ENCODE data around the gene SYT2.

SYT2 gene

DNA sequence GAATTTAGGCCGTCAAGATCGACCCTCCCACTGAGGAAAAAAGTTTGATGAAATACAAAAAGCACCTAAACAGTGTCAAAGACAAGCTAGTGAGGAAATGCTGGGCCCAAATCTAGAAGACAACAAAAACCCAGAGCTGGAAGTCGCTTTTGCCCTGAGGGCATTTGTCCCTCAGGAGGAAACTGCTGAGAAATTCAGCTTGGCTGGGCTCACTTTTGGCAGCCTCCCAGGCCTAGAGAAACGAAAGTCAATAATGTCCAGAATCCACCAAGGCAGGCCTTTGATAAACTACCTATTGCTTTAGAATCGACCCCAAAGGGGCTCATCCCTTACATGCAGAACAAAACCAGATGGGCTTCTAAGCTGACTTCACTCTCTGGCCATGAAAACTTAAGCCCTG is 38.9 kb downstream of the SYT2 start:
- no peak for DNase-seq

DNA sequence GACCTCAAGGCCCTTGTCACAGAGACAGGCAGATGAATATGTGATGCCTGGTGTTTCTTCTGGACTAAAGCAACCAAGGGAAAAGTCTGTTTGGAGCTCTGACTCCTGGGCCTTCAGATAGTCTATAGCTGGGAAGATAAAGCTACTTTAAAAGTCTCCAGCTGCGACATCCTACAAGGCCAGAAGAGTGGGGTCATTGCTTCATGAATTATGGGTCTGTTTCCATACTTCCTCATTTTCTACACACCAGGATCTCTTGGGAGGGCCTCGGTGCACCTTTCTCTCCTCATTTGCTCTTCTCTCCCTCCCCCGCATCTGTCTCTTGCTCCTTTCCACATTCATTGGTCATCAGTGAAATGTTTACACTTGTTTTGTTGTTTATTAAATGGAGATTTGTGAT is 44.8 kb downstream of the SYT2 start:
- no peak for DNase-seq

DNA sequence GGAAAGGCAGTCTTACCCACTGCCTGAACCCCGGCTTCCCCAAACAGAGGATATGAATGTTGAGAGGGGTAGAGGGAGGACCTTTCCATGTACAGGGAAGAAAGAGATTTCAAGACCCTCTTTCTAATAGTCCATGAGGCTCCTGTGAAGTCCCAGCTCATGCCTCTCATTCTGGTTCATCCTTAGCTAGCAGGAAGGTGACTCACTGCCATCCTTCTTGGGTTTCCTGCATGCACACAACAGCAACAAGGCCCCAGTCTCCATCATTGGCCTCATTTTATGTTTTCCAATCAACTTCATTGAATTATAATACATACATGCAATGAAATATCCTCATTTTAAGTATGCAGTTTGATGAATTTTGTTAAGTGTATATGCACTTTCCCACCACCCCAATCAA is 46.2 kb downstream of the SYT2 start:
- DNase-seq: no peak

DNA sequence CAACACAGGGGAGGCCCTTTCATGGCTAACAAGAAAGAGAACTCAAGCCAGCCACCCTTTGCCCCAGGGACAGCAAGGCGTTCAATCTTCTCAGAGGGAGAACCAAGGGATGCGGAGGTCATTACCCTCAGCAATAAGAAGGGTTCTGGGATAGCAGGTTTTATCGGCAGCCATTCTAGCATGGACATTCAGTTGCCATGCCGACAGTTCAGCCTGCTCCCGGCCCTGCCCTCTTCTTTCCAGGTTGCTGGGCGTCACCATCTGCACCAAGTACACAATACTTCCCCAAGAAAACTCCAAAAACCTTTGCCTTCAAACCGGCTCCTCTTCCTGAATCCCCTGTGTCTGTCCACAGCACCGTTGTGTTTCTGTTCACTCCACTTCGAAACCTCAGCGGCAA is 47.1 kb downstream of the SYT2 start:
- no peak for DNase-seq

DNA sequence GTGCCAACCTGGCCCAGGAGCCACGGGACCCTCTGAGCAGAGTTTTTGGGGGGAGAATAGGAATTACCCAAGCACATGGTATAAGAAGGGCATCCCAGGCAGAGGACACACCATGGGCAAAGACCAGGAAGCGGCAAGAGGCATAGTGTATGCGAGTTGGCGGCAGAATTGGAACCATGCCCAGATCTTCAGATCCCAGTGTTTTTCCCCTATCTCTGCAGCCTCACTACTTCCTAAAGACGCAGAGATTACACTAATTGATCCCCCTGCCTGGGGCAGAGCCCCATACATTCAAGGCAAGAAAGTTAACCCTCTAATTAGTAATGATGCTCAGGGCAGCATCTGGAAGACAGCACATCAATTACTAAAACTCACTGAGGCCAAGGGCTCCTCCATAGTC is 48.2 kb downstream of the SYT2 start:
- no peak for DNase-seq

DNA sequence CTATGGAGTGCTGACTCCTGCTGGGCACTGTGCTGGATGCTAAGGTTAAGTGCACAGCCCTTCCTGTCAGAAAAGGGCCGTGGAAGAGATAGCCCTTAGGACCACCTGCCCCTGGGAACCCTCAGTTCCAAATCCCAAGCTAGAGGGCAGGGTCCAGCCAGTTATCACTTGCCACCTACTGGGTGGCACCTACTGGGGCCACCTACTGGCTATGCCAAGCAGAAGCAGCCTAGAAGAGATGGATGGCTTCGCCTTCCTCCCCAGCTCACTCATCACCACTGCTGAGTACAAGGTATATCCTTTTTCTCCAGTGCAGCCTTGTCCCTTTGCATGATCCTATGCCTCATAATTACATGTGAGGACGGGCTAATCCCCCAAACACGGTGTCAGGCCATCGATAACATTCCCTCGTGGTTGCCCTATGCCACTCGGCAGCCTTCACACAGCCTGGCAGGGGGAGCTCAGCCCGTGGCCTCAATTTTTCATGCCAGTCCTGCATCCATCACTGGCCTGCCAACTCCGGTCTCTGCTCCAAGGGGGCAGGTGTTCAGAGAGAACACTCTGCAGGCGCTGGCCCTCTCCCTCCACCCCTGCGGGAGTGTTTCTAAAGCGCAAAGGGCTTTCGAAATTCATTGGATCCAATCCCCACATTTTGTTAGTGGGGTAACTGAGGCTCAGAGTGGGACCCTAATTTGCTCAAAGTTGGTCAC is 49.0 kb downstream of the SYT2 start:
- peak; percentile 33 for DNase-seq

DNA sequence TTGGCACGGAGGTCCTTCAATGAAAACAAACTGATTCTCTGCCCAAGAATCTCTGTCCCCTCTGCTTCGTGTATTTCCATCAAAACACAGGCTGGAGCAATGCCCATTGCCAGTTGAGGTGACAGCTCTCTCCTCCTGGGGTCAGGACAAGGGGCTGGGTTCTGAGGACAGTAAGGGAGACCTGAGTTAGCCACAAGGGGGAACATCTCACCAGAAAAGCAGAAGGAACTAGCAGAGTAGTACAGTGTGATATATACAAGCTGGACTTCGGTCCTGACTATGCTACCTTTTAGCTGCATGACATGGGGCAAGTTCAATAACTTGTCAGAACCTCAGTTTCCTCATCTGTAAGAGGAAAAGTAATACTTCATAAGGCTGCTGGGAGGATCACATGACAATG is 50.3 kb downstream of the SYT2 start:
- peak; percentile 35 for DNase-seq

DNA sequence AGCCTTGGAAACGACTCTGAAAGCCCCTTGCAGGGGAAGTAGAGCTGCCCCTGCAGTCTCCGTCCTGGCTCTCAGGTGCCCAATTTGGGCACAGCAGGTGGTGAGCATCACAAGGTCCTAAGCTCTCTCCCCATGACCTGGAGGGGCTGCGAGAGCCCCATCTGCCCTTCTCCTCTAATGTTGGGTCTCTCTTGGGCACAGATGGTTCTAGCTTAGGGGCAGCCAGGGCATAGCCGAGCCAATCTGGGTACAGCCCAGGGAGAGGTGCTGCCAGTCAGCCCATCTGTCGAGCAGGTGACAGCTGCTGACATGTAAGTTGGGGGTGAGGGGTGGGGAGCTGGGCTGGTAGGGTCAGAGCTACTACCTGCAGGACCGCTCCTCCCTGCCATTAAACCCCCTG is 50.7 kb downstream of the SYT2 start:
- DNase-seq: no peak

DNA sequence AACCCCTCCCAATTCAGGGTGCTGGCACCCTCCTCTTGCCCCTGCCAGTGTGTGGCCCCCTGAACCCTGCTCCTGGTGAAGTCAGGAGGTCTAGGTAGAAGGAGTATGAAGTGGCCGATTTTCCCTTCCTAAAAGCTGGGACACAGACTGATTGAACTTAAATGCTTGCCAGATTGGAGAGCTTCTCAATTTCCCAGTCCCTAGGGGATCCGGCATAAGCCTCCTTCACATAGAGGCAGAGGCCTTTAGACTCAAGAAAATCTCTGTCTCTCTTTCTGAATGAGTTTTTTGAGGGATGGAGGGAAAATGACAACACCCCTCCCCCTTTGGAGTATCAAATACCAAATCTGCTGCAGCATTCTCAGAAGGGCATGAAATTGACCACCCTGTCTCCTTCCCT is 51.5 kb downstream of the SYT2 start:
- DNase-seq: no peak

DNA sequence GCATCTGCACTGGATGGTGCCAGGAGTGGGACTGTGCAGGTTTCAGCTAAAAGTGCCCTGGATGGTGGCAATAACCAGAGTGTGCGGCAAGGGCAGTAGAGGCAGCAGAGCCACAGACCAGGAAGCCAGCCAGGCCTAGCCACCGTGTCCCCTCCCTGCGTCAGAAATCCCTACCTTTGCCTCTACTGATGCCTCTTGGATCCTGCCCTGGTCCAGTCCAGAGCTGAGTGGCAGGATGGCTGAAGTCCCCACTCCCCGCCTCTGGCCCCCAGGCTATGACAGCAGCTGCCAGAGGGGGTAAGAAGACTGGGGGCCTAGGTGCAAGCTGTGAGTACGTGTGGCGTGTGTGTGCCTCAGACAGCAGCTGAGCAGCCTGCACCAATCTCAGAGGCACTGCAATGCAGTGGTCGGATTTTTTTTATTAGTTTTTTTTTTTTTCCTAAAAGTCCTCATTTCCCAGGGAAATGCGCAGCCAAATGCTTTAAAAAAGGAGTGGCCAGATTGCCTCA is 51.9 kb downstream of the SYT2 start:
- no peak for DNase-seq

DNA sequence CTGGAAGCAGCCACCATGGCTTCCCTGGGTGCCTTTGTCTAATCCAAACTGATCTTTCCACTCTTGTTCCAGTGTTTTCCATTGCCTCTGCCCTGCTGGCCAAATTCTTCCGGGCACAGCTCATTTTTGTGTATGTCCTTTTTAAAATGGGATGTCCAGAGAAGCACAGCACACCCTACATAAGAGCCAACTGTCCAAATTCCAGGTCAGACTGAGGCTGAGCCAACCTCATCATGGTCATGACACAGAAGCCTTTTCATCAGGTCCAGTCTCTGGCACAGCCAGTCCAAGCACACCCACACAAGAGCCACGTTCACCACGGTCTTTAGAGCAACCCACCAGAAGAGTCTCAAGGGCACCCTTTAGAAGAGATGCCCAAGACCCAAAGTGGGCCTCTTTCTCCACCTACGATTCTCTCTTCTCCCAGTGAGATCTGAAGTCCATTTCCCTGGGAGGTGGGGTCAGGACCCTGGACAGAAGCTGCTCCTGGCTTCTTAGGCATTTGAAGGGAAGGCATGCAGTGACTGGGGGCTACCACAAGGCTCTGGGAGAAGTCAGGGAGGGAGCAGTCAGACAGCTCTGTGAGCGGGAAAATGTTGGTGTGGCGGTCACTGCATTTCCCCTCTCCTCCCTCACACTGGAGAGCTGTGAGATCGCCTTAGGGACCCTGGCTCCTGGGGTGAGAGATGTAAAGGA is 53.2 kb downstream of the SYT2 start:
- peak; percentile 57 for DNase-seq

DNA sequence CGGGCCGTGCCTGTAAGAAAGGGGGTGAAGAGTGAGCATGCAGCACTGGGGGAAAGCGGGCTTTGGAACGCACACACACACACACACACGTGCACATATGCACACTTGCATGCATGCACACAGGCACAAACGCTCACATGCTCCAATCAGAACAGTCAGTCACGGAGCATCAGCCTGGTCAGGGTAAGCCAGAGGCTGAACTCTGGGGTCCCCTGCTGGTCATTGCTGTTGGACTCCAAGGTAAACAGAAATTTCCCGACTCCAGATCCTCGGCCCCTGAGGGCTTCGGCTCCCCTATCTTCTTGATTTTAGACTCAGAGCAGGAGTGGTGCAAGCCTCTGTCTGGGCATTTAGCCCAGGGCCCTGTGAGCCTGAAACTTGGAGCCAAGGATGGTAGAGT is 54.2 kb downstream of the SYT2 start:
- DNase-seq: peak; percentile 13

DNA sequence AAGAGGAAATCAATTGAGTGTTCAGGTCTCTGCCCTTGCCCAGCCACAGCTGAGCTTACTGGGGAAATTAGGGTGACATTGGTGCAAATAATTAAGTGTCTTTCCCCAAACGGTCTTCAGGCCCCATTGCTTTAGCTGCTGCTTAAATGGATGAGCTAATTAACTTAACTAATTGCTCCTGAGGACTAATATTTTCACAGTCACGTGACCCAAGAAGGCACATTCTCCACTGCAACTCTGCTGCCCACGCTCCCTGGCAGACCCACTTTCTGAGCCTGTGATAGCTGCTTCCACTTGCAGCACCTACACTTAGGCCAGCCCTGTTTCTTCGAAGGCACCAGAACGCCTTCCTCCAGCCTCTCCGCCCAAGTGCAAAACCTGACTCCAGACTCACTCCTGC is 56.2 kb downstream of the SYT2 start:
- DNase-seq: no peak

DNA sequence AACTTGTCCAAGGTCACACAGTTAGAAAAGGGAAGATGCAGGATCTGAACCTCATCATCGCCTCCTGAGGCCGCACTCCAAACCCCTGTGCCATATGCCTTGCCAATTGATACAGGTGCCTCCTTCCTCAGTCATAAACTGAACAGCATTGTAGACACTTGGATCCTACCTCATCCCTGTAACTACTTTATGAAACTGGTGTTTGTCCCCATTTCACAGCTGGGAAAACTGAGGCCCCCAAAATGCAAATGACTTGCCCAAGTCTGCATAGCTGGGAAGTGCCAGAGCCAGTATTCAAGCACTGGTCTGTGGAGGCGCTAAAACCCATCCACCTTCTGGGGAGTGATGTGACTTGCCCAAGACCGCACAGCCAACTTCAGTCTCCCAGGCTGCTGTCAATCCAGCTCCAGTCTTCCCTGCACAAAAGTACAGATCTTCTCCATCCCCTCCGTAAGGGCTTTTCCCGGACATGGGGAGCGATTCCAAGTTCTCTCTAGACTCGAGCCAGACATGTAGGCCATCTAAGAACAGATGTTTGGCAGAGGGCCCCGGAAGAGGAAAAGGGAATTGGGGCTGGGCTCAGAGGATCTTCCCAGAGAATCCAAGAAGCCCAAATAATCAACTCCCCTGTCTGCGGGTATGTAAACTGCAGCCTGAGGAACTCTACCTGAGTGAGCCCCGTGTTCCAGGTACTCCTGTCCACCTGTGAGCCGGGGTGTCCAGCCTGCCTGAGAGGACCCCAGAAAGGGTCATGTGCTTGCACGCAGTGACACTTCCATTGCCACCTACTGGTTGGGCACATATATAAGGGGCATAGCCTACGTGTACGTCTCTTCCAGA is 60.5 kb downstream of the SYT2 start:
- no peak for DNase-seq

DNA sequence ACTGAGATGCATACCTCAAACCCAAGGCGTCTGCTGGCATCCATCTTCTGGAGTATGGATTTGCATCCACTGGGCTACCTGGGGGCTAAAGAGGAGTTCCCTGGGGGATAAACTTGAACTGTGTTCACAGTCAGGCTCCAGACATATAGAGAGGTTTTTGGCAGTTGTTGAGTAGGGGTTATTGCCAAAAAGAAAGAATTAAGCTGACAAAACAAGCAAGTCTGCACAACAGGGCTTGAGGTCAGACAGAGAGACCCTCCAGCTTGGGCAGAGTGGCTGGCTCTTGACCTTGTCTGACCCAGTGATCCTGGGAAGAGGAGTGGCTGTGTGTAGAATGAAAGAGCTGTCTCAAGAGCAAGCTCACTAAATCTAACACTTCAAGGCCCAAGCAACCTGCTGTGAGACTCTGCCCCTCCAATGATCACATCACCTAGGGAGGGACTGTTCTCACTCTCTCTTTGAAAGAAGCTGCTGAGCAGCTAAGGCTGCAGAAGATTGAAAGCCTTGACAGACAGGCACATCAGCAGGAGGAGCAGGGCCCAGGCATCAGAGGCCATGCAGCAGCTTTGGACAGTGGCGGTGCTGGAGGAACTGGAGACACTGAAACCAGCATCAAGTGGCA is 61.5 kb downstream of the SYT2 start:
- no peak for DNase-seq

DNA sequence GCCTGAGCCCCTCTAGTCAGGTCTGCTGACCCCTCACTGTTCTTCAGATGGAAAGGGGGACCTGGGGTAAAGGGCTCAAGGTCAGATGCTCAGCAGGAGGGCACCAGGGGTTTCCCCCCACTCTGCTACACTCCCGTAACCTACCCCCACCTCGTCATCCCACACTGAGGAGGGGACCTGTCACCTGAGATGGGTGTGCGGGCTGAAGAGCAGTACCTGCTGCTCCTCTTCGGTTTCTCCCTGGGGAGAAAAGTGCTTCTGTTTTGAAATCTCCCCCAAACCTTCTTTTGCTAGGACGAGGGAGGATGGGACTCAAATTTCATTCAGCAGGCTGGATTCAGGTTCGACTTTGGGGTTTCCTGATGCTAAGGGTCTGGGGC is 65.2 kb downstream of the SYT2 start:
- DNase-seq: no peak

DNA sequence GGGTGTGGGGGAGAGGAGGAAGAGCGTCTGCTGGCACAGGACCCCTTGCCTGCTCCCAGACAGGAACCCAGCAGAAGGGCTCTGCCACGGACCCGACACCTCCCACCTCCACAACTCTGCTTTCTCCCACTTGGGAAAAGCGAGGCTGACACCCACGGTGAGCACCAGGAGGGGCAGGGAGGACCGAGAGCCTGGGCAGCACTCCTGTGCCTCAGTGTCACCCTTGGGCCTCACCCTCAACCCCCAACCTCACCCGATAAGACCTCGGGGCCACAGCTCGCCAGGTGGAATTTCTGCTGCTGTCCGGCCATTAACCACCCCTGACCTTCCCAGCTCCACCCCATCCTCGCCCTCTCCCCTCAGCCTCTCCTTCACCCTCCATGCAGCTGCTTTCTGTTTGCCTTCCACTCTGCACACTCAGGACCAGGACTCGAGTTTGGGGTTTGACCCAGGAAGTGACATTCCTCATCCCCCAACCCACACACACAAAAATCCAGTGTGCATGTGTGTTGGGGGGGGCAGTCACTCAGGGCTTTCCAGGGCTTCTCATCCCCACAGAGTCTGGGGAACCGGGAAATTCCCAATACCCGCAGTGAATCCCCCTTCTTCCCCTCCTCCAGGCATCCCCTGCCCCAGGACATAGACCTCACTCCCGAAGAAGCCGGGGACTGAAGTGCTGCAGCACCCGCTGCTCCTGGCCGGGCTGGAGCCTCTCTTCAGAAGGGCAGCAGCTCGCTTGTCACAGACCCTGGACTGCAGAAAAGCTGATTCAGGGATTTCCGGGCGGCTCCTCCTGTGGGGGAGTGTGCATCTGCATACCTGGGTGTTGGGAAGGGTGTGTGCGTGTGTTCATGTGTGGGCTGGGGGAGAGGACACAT is 65.8 kb downstream of the SYT2 start:
- no peak for DNase-seq

DNA sequence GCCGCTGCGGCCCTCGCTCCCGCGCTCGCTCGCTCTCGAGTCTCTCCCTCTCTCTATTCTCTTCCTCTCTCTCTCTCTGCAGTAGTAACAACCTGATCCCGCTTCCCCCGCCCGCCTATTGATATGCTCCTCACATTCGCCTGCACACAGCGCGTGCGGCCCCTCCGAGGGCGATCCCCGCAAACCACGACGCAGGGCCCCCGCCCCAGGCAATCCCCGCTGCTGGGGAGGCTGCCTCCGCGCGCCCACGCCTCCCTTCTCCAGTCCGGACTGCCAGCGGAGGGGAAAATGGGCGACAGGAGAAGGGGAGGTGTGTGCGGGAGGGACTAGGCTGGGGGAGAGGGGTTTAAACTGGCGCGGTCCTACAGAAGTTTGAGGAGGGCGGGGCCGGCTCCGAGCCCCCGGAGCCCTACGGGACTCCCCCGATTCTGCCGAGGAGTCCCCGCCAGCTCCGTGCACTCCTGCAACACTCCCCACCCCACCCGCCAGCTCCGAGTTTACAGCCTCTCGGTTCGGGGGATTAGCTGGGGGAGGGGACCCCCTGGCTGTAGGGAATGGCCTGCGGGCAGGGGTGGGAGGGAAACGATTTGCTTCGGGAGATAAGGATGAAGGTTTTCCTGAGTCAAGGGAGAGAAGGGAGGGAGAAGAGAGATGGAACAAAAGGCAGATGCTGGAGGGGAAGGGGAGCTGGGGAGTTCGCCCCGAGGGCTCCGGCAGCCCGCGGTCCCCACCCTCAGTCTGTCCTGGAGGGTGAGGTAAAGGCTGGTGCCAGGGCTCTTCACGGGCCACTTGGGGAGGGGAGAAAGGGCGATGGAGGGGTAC is 66.6 kb downstream of the SYT2 start:
- no peak for DNase-seq

DNA sequence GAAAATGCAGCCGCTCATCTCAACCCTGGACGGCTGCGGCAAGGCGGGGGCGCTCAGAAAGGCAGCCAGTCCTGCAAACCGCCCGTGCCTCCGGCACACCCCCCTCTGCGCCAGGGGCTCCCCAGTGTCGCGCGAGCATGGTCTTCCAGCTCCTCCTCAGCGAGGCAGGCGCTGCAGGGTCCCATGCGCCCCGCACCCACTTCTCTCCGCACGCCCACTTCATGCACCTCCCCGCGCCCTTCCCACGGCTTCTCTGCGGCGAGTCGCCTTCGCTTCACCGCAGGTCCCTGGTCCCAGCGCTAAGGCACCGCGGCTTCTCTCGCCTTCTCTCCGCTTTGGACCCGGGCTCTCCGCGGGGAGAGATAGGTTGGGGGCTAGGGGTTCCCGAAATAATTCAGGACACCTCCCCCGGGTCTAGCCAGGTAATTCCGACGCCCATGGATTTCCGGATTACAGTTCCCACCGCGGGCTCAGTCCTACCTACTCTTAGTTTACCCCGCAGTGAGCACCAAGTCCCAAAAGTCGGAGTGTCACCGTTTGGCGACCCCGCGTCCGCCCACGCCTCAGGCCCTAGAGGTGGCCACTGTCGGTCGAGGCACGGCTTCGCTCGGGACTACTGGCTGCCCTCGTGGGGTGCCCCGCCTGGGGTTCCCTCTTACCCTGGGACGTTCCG is 67.5 kb downstream of the SYT2 start:
- no peak for DNase-seq

DNA sequence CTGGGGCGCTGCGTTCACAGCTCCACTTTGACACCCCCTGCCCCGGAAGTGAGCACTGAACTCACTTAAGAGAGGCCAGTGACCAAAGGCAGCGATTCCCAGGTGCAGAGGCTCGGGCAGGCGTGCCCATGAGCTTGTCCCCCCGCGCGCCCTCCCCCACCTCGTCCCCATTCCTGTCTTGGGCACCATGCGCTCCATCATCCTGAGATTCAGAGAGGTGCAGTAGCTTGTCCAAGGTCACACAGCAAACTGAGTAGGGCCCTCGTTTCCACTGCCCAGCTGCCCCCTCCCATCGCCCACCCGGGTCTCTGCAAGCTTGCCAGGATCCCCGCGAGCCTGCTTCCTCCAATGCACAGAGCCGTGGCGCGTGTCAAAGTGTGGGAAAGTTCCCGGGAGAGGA is 68.0 kb downstream of the SYT2 start:
- DNase-seq: no peak

DNA sequence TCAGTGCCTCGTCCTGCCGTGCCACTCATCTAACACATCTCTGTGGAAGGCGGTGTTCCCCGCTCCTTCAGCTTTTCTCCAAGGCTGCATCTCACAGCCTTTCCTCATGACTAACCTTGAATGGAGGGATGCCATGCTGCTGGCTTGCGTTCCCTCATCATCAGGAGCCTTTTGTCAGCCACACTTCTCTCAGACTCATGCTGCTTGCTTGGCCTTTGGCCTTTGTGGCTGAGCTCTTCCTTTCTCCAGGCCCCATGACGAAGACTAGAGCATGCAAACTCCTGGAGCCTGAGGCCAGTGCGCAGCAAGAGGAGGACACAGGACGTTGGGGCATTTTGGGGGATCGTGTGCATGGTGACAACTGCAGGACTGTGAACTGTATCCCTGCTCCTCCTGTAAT is 70.8 kb downstream of the SYT2 start:
- DNase-seq: no peak
